Fibroblast of lung (primary cell): Measurements from ENCODE around the gene PKHD1. TPM values are rescaled to one million over a fixed set of nuclear protein-coding genes. Genes with fewer than 3 reads are reported as not detected.

Experiments
- DNase-seq, 2 donors: peaks; one replicate each; pipeline versions ENCODE4 v3.0.0 to v3.0.0-alpha.2; 2010; ENCODE audit warnings: low read depth in 2 of 2
- H2AFZ ChIP-seq: 2 replicates; pipeline ENCODE4 v1.5.1; 2012; ENCODE audit warnings: low read length, control low read depth, inconsistent platforms
- H3K27ac ChIP-seq: 2 replicates; pipeline ENCODE4 v1.5.1; 2011; ENCODE audit warnings: low read length, control low read depth; ENCODE audit not compliant: insufficient read depth
- H3K27me3 ChIP-seq: 2 replicates; pipeline ENCODE4 v1.5.1; 2011; ENCODE audit warnings: mild to moderate bottlenecking, low read length; ENCODE audit not compliant: control insufficient read depth, insufficient read depth
- H3K36me3 ChIP-seq: 2 replicates; pipeline ENCODE4 v1.5.1; 2011; ENCODE audit warnings: low read length; ENCODE audit not compliant: control insufficient read depth, insufficient read depth
- H3K4me1 ChIP-seq: 2 replicates; pipeline ENCODE4 v1.5.1; 2011; ENCODE audit warnings: low read length; ENCODE audit not compliant: control insufficient read depth, insufficient read depth; ENCODE audit errors: extremely low read depth
- H3K4me2 ChIP-seq: 2 replicates; pipeline ENCODE4 v1.5.1; 2011; ENCODE audit warnings: low read length, control low read depth; ENCODE audit not compliant: insufficient read depth; ENCODE audit errors: extremely low read depth
- H3K4me3 ChIP-seq, 4 experiments: fragments of 200-600 bp in 1 of 4; sonication (generic) in 1 of 4; replicated peaks in 1 of 4; 2 replicates each; pipeline ENCODE4 v1.5.1; 2011 to 2016; ENCODE audit warnings: low read length in 4 of 4, low read depth in 3 of 4, mild to moderate bottlenecking in 3 of 4, control low read depth in 2 of 4, inconsistent platforms in 1 of 4, mixed read lengths in 1 of 4; ENCODE audit not compliant: insufficient read depth in 1 of 4; ENCODE audit errors: control extremely low read depth in 1 of 4
- H3K79me2 ChIP-seq: 2 replicates; pipeline ENCODE4 v1.5.1; 2012; ENCODE audit warnings: mild to moderate bottlenecking, low read length, inconsistent platforms; ENCODE audit not compliant: control insufficient read depth, insufficient read depth
- H3K9ac ChIP-seq: 2 replicates; pipeline ENCODE4 v1.5.1; 2011; ENCODE audit warnings: mild to moderate bottlenecking, low read length, control low read depth; ENCODE audit not compliant: insufficient read depth
- H3K9me3 ChIP-seq: 2 replicates; pipeline ENCODE4 v1.5.1; 2012; ENCODE audit warnings: low read depth, low read length; ENCODE audit not compliant: control insufficient read depth, insufficient read depth
- H4K20me1 ChIP-seq: 2 replicates; pipeline ENCODE4 v1.5.1; 2011; ENCODE audit warnings: low read length; ENCODE audit not compliant: control insufficient read depth, insufficient read depth; ENCODE audit errors: extremely low read depth
- EZH2 ChIP-seq: IDR thresholded peaks from 2 replicates; pipeline ENCODE4 v1.5.1; 2012; ENCODE audit warnings: low read length, control low read depth, mild to moderate bottlenecking; ENCODE audit errors: missing control alignments
- polyA plus RNA-seq, 2 donors: library from polyadenylated mRNA; depleted of rRNA in 1 of 2; stranded (reverse) in 1 of 2; unstranded in 1 of 2; fragments of >200 nt; gene quantifications; 2 replicates each; pipeline ENCODE4 v1.2.1, GENCODE V29; 2011 to 2012; ENCODE audit warnings: missing spikeins in 1 of 2
- total RNA-seq: library from RNA; depleted of rRNA; stranded (reverse); fragments of >200 nt; gene quantifications from 2 replicates; pipeline ENCODE4 v1.2.1, GENCODE V29; 2014
- TF ChIP-seq, protein P1 (sequence below), 2 donors: IDR thresholded peaks in 1 of 2; conservative IDR thresholded peaks in 1 of 2; 1 replicate in 1 of 2; 2 replicates in 1 of 2; pipeline ENCODE4 v1.5.1; 2011 to 2012; ENCODE audit warnings: low read length in 2 of 2, control low read depth in 1 of 2, inconsistent platforms in 1 of 2, low read depth in 1 of 2, mild to moderate bottlenecking in 1 of 2

Gene PKHD1
- total and polyA plus RNA-seq, 2 donors (not counting 1 experiment from before 2014, with no cell fraction given), result not detected

DNA sequence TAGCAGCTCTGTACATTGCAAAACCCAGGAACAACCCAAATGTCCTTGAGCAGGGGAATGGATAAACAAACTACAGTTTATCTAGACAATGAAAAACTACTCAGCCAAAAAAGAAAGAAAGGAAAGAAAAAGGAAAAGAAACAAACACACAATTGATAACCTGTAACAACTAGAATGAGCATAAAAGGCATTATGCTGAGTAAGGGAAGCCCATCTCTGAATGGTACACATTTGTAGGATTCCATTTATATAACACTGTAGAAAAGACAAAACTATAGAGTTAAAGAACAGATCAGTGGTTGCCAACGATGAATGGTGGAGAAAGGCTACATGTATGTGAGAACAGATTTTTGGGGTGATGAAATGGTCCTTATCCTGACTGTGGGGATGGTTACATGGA lies 454.0 kb downstream of the PKHD1 start:
- Histone ChIP-seq H3K79me2 (no peaks in the 10 kb centered on the region), H3K9me3 (no peaks in the 10 kb centered on the region), H3K9ac (no peak overlapping the region), H3K36me3 (no peaks in the 10 kb centered on the region), H3K4me3 (no peak overlapping the region), H3K4me2 (no peak overlapping the region), H4K20me1 (no peaks in the 10 kb centered on the region), H3K27me3 (no peaks in the 10 kb centered on the region), H3K27ac (no peak overlapping the region), H3K4me1 (no peaks in the 10 kb centered on the region), H2AFZ (no peak overlapping the region)
- DNase-seq, result no peak
- TF ChIP-seq EZH2, result no peak
- TF ChIP-seq, protein P1, sequence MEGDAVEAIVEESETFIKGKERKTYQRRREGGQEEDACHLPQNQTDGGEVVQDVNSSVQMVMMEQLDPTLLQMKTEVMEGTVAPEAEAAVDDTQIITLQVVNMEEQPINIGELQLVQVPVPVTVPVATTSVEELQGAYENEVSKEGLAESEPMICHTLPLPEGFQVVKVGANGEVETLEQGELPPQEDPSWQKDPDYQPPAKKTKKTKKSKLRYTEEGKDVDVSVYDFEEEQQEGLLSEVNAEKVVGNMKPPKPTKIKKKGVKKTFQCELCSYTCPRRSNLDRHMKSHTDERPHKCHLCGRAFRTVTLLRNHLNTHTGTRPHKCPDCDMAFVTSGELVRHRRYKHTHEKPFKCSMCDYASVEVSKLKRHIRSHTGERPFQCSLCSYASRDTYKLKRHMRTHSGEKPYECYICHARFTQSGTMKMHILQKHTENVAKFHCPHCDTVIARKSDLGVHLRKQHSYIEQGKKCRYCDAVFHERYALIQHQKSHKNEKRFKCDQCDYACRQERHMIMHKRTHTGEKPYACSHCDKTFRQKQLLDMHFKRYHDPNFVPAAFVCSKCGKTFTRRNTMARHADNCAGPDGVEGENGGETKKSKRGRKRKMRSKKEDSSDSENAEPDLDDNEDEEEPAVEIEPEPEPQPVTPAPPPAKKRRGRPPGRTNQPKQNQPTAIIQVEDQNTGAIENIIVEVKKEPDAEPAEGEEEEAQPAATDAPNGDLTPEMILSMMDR (conservative IDR thresholded peaks at IDR 0.05 in 1 of 2, IDR thresholded peaks at IDR 0.05 in 1 of 2; ENCODE audit: low read depth in 1 of 2, low read length in 2 of 2), result no peak

DNA sequence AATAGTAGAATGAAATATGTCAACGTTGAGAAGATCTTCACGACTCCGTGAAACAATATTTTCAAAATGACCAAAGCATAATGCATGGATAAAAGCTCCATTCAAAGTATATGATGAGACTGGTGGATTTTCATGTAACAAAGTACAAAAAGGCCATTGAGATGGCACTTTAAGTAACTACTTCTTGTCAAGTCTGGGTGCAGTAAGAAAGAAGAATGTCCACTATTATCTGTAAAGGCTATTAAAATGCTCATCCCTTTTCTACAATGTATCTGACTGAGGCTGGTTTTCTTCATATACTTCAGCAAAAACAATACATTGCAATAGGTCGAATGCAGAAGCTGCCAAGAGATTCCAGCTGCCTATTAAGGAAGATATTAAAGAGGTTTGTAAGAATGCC lies 457.4 kb downstream of the PKHD1 start:
- Histone ChIP-seq H3K27ac (no peak overlapping the region), H2AFZ (no peak overlapping the region), H3K36me3 (no peaks in the 10 kb centered on the region), H3K27me3 (no peaks in the 10 kb centered on the region), H3K79me2 (no peaks in the 10 kb centered on the region), H4K20me1 (no peaks in the 10 kb centered on the region), H3K4me1 (no peaks in the 10 kb centered on the region), H3K9me3 (no peaks in the 10 kb centered on the region), H3K4me2 (no peak overlapping the region), H3K4me3 (no peak overlapping the region), H3K9ac (no peak overlapping the region)
- TF ChIP-seq, protein P1 (conservative IDR thresholded peaks at IDR 0.05 in 1 of 2, IDR thresholded peaks at IDR 0.05 in 1 of 2; ENCODE audit: low read depth in 1 of 2, low read length in 2 of 2), result no peak
- TF ChIP-seq EZH2, result no peak
- no peak for DNase-seq

DNA sequence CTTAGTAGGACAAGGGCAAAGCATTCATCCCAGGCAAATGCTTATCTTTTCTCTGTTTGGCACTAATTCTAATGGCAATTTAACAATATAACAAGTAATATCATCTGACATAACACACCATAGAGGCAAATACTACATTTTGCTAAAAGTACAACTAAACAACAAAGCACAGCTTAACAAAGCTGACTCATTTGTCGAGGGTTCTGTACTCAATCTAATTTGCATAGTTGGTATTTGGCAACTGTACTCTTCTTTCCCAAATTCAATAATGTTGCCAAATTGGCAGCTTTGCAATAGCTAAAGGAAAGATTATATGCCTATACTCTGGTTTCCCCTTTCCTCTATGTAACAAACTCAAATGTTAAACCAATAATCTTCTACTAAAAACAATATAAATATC lies 461.0 kb downstream of the PKHD1 start:
- Histone ChIP-seq H3K27me3 (no peaks in the 10 kb centered on the region), H3K9me3 (no peaks in the 10 kb centered on the region), H3K36me3 (no peaks in the 10 kb centered on the region), H3K9ac (no peak overlapping the region), H3K4me3 (no peak overlapping the region), H3K4me2 (no peak overlapping the region), H3K79me2 (no peaks in the 10 kb centered on the region), H3K27ac (no peak overlapping the region), H3K4me1 (no peaks in the 10 kb centered on the region), H4K20me1 (no peaks in the 10 kb centered on the region), H2AFZ (no peak overlapping the region)
- DNase-seq, result no peak
- no peak for TF ChIP-seq EZH2
- TF ChIP-seq, protein P1 (conservative IDR thresholded peaks at IDR 0.05 in 1 of 2, IDR thresholded peaks at IDR 0.05 in 1 of 2; ENCODE audit: low read depth in 1 of 2, low read length in 2 of 2), result no peak
